GM23338 (cell line): Measurements from ENCODE around the gene PRSS2. TPM values are rescaled to one million over a fixed set of nuclear protein-coding genes. Genes with fewer than 3 reads are reported as not detected.

Experiments
- ATAC-seq: fragments of 200-7000 bp; cut with Tn5 transposase; 3 replicates; pipeline ENCODE4 v1.9.1; 2020
- DNase-seq: peaks from one replicate; pipeline ENCODE4 v3.0.0-alpha.2; 2015; ENCODE audit warnings: low spot score
- H2AFZ ChIP-seq: fragments of 200-600 bp; sonication (generic); 2 replicates; pipeline ENCODE4 v1.8.0; 2016; ENCODE audit warnings: antibody characterized with exemption, mild to moderate bottlenecking, moderate library complexity
- H3F3A ChIP-seq: fragments of 200-600 bp; sonication (generic); replicated peaks from 2 replicates; pipeline ENCODE4 v1.8.0; 2017; ENCODE audit warnings: antibody characterized with exemption, mixed run types, low read depth
- H3K27ac ChIP-seq: fragments of 200-600 bp; sonication (generic); 2 replicates; pipeline ENCODE4 v1.6.1; 2016; ENCODE audit warnings: low read depth
- H3K27me3 ChIP-seq: fragments of 200-600 bp; sonication (generic); 2 replicates; pipeline ENCODE4 v1.8.0; 2016; ENCODE audit warnings: mild to moderate bottlenecking, mixed run types, moderate library complexity; ENCODE audit not compliant: insufficient read depth
- H3K36me3 ChIP-seq: fragments of 200-600 bp; sonication (generic); 2 replicates; pipeline ENCODE4 v1.8.0; 2016; ENCODE audit warnings: mild to moderate bottlenecking; ENCODE audit not compliant: insufficient read depth
- H3K4me1 ChIP-seq: fragments of 200-600 bp; sonication (generic); 2 replicates; pipeline ENCODE4 v1.8.0; 2016; ENCODE audit warnings: mild to moderate bottlenecking, moderate library complexity; ENCODE audit not compliant: insufficient read depth
- H3K4me2 ChIP-seq: fragments of 200-600 bp; sonication (generic); 2 replicates; pipeline ENCODE4 v1.7.1; 2017; ENCODE audit warnings: mixed run types
- H3K4me3 ChIP-seq: fragments of 200-600 bp; sonication (generic); 2 replicates; pipeline ENCODE4 v1.6.1; 2016; ENCODE audit warnings: mixed run types
- H3K79me2 ChIP-seq: fragments of 200-600 bp; sonication (generic); replicated peaks from 2 replicates; pipeline ENCODE4 v1.8.0; 2017; ENCODE audit warnings: mild to moderate bottlenecking; ENCODE audit not compliant: insufficient read depth
- H3K9me2 ChIP-seq: fragments of 200-600 bp; sonication (generic); 2 replicates; pipeline ENCODE4 v1.8.0; 2017; ENCODE audit not compliant: insufficient read depth
- H4K20me1 ChIP-seq: fragments of 200-600 bp; sonication (generic); replicated peaks from 2 replicates; pipeline ENCODE4 v1.8.0; 2017; ENCODE audit warnings: mild to moderate bottlenecking; ENCODE audit not compliant: insufficient read depth
- H3K27ac Mint-ChIP-seq: 2 replicates; pipeline ENCODE4 v1.8.0; 2020; ENCODE audit warnings: inconsistent platforms, mild to moderate bottlenecking, moderate library complexity, mixed read lengths
- H3K27me3 Mint-ChIP-seq: 3 replicates; pipeline ENCODE4 v1.8.0; 2022; ENCODE audit warnings: low read depth, mild to moderate bottlenecking, moderate library complexity, mixed read lengths, inconsistent platforms; ENCODE audit not compliant: insufficient read depth, poor library complexity
- H3K36me3 Mint-ChIP-seq: 3 replicates; pipeline ENCODE4 v1.8.0; 2021; ENCODE audit warnings: low read depth, mild to moderate bottlenecking, inconsistent platforms, moderate library complexity, mixed read lengths
- H3K4me1 Mint-ChIP-seq: 3 replicates; pipeline ENCODE4 v1.8.0; 2020; ENCODE audit warnings: mild to moderate bottlenecking, inconsistent platforms, mixed read lengths
- H3K4me3 Mint-ChIP-seq: 3 replicates; pipeline ENCODE4 v1.8.0; 2021; ENCODE audit warnings: moderate library complexity, mild to moderate bottlenecking, inconsistent platforms, mixed read lengths
- H3K9me3 Mint-ChIP-seq: 3 replicates; pipeline ENCODE4 v1.8.0; 2020; ENCODE audit warnings: moderate library complexity, mild to moderate bottlenecking, inconsistent platforms, mixed read lengths
- CREB1 ChIP-seq: fragments of 250-450 bp; sonication (Bioruptor Pico); IDR thresholded peaks from 2 replicates; pipeline ENCODE4 v1.5.0; 2020; ENCODE audit warnings: low read depth, mild to moderate bottlenecking, moderate library complexity
- EZH2phosphoT487 ChIP-seq: fragments of 200-600 bp; sonication (generic); IDR thresholded peaks from one replicate; pipeline ENCODE4 v1.8.1; 2018; ENCODE audit warnings: antibody characterized with exemption; ENCODE audit not compliant: unreplicated experiment
- POLR2AphosphoS5 ChIP-seq: IDR thresholded peaks from 2 replicates; pipeline ENCODE4 v1.6.1; 2016; ENCODE audit warnings: antibody characterized with exemption, low read depth
- ZNF114 ChIP-seq: fragments of 250-450 bp; sonication (Bioruptor Pico); IDR thresholded peaks from 2 replicates; pipeline ENCODE4 v1.5.0; 2020; ENCODE audit warnings: mild to moderate bottlenecking, moderate library complexity
- ZNF331 ChIP-seq: fragments of 250-450 bp; sonication (Bioruptor Pico); IDR thresholded peaks from 2 replicates; pipeline ENCODE4 v1.5.0; 2020; ENCODE audit warnings: low read depth, mild to moderate bottlenecking, moderate library complexity
- polyA plus RNA-seq: library from polyadenylated mRNA; unstranded; fragments of >200 nt; fragmentation: Nextera tagmentation; extraction: Ambion mirVana; gene quantifications from 2 replicates; pipeline ENCODE4 v1.2.1, GENCODE V29; 2016
- total RNA-seq: library from RNA; depleted of rRNA; stranded (reverse); fragments of >200 nt; shearing (Covaris generic); gene quantifications from 2 replicates; pipeline ENCODE4 v1.2.3, GENCODE V29; 2014
- TF ChIP-seq, protein P1 (sequence below): IDR thresholded peaks from 2 replicates; pipeline ENCODE4 v1.6.1; 2016; ENCODE audit warnings: antibody characterized with exemption
- TF ChIP-seq, protein P2 (sequence below): fragments of 250-450 bp; sonication (Bioruptor Pico); IDR thresholded peaks from 2 replicates; pipeline ENCODE4 v1.5.0; 2020; ENCODE audit warnings: mild to moderate bottlenecking, moderate library complexity

PRSS2 gene
- total and polyA plus RNA-seq, 2 experiments from 2014 or later, result not detected

DNA sequence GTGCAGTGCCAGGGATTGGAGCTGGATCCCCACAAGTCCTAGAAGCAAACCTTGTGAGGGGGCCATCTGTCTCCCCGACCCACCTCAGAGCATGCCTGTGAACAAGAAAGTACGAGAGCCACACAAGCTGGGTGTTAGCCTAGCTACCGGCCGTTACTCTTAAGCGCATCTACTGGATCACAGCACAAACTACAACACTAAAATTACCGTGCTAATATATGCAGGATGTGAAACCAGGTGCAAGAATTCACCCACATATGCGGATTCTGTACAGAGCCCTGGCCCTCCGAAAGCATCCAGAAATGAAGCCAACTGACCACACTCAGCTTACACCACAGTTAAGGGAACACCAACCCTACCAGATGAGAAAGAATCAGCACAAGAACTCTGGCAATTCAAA lies 37.5 kb upstream of the PRSS2 start:
- Histone ChIP-seq H3K4me1 (no peaks in the 10 kb centered on the region), H3F3A (no peaks in the 10 kb centered on the region), H2AFZ (peak overlapping the region; percentile 83), H3K79me2 (no peaks in the 10 kb centered on the region), H3K27ac (no peak overlapping the region), H3K27me3 (no peaks in the 10 kb centered on the region), H4K20me1 (no peaks in the 10 kb centered on the region), H3K36me3 (no peaks in the 10 kb centered on the region), H3K4me3 (no peak overlapping the region), H3K9me2 (no peaks in the 10 kb centered on the region), H3K4me2 (no peak overlapping the region)
- H3K9me3 Mint-ChIP-seq, result peaks cover 16% of the 10 kb centered on the region
- DNase-seq (no peak), ATAC-seq (no peak)
- no peak overlapping the region for H3K27ac Mint-ChIP-seq
- peaks cover 3% of the 10 kb centered on the region; the same call in 2 of the 3 replicates for H3K36me3 Mint-ChIP-seq
- no peaks in the 10 kb centered on the region for H3K27me3 Mint-ChIP-seq
- TF ChIP-seq, protein P1, sequence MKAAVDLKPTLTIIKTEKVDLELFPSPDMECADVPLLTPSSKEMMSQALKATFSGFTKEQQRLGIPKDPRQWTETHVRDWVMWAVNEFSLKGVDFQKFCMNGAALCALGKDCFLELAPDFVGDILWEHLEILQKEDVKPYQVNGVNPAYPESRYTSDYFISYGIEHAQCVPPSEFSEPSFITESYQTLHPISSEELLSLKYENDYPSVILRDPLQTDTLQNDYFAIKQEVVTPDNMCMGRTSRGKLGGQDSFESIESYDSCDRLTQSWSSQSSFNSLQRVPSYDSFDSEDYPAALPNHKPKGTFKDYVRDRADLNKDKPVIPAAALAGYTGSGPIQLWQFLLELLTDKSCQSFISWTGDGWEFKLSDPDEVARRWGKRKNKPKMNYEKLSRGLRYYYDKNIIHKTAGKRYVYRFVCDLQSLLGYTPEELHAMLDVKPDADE, result no peak
- TF ChIP-seq EZH2phosphoT487 (no peak), ZNF114 (CRISPR knock-in tag) (no peak), CREB1 (CRISPR knock-in tag) (no peak), ZNF331 (CRISPR knock-in tag) (no peak), POLR2AphosphoS5 (no peak)
- TF ChIP-seq, protein P2, sequence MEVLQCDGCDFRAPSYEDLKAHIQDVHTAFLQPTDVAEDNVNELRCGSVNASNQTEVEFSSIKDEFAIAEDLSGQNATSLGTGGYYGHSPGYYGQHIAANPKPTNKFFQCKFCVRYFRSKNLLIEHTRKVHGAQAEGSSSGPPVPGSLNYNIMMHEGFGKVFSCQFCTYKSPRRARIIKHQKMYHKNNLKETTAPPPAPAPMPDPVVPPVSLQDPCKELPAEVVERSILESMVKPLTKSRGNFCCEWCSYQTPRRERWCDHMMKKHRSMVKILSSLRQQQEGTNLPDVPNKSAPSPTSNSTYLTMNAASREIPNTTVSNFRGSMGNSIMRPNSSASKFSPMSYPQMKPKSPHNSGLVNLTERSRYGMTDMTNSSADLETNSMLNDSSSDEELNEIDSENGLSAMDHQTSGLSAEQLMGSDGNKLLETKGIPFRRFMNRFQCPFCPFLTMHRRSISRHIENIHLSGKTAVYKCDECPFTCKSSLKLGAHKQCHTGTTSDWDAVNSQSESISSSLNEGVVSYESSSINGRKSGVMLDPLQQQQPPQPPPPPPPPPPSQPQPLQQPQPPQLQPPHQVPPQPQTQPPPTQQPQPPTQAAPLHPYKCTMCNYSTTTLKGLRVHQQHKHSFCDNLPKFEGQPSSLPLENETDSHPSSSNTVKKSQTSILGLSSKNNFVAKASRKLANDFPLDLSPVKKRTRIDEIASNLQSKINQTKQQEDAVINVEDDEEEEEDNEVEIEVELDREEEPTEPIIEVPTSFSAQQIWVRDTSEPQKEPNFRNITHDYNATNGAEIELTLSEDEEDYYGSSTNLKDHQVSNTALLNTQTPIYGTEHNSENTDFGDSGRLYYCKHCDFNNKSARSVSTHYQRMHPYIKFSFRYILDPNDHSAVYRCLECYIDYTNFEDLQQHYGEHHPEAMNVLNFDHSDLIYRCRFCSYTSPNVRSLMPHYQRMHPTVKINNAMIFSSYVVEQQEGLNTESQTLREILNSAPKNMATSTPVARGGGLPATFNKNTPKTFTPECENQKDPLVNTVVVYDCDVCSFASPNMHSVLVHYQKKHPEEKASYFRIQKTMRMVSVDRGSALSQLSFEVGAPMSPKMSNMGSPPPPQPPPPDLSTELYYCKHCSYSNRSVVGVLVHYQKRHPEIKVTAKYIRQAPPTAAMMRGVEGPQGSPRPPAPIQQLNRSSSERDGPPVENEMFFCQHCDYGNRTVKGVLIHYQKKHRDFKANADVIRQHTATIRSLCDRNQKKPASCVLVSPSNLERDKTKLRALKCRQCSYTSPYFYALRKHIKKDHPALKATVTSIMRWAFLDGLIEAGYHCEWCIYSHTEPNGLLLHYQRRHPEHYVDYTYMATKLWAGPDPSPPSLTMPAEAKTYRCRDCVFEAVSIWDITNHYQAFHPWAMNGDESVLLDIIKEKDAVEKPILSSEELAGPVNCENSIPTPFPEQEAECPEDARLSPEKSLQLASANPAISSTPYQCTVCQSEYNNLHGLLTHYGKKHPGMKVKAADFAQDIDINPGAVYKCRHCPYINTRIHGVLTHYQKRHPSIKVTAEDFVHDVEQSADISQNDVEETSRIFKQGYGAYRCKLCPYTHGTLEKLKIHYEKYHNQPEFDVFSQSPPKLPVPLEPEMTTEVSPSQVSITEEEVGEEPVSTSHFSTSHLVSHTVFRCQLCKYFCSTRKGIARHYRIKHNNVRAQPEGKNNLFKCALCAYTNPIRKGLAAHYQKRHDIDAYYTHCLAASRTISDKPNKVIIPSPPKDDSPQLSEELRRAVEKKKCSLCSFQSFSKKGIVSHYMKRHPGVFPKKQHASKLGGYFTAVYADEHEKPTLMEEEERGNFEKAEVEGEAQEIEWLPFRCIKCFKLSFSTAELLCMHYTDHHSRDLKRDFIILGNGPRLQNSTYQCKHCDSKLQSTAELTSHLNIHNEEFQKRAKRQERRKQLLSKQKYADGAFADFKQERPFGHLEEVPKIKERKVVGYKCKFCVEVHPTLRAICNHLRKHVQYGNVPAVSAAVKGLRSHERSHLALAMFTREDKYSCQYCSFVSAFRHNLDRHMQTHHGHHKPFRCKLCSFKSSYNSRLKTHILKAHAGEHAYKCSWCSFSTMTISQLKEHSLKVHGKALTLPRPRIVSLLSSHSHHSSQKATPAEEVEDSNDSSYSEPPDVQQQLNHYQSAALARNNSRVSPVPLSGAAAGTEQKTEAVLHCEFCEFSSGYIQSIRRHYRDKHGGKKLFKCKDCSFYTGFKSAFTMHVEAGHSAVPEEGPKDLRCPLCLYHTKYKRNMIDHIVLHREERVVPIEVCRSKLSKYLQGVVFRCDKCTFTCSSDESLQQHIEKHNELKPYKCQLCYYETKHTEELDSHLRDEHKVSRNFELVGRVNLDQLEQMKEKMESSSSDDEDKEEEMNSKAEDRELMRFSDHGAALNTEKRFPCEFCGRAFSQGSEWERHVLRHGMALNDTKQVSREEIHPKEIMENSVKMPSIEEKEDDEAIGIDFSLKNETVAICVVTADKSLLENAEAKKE (CRISPR knock-in tag), result no peak
- no peaks in the 10 kb centered on the region for H3K4me1 Mint-ChIP-seq
- no peak overlapping the region for H3K4me3 Mint-ChIP-seq
